Effector memory CD8-positive, alpha-beta T cell (primary cell): Measurements from ENCODE around the gene KIF11.
"Not testable (repeated sequence)": the region's sequence is repeated elsewhere in the genome, so short reads cannot be mapped to it uniquely, and the experiment has no call there.

ENCODE experiments used
- ATAC-seq: fragments of 150-1000 bp; cut with Tn5 transposase; replicated peaks from 2 replicates; pipeline ENCODE4 v1.10.0; 2021; ENCODE audit warnings: mild to moderate bottlenecking, moderate library complexity
- DNase-seq, 3 experiments: peaks; one replicate each; pipeline ENCODE4 v3.0.0; 2021
- H3K27ac Mint-ChIP-seq, 2 donors: one replicate each; pipeline ENCODE4 v1.8.0; 2022; ENCODE audit warnings: mild to moderate bottlenecking in 2 of 2, mixed read lengths in 2 of 2, moderate library complexity in 2 of 2
- H3K27me3 Mint-ChIP-seq, 2 donors: one replicate each; pipeline ENCODE4 v1.8.0; 2022; ENCODE audit warnings: mixed read lengths in 2 of 2
- H3K36me3 Mint-ChIP-seq: one replicate; pipeline ENCODE4 v1.8.0; 2022; ENCODE audit warnings: mild to moderate bottlenecking, moderate library complexity, mixed read lengths; ENCODE audit not compliant: insufficient read depth
- H3K4me1 Mint-ChIP-seq, 2 donors: one replicate each; pipeline ENCODE4 v1.8.0; 2022; ENCODE audit warnings: low read depth in 2 of 2, mixed read lengths in 2 of 2
- H3K4me3 Mint-ChIP-seq, 2 donors: one replicate each; pipeline ENCODE4 v1.8.0; 2022; ENCODE audit warnings: mild to moderate bottlenecking in 2 of 2, mixed read lengths in 2 of 2, moderate library complexity in 2 of 2
- H3K9me3 Mint-ChIP-seq, 2 donors: one replicate each; pipeline ENCODE4 v1.8.0; 2022; ENCODE audit warnings: mixed read lengths in 2 of 2

Gene KIF11

DNA sequence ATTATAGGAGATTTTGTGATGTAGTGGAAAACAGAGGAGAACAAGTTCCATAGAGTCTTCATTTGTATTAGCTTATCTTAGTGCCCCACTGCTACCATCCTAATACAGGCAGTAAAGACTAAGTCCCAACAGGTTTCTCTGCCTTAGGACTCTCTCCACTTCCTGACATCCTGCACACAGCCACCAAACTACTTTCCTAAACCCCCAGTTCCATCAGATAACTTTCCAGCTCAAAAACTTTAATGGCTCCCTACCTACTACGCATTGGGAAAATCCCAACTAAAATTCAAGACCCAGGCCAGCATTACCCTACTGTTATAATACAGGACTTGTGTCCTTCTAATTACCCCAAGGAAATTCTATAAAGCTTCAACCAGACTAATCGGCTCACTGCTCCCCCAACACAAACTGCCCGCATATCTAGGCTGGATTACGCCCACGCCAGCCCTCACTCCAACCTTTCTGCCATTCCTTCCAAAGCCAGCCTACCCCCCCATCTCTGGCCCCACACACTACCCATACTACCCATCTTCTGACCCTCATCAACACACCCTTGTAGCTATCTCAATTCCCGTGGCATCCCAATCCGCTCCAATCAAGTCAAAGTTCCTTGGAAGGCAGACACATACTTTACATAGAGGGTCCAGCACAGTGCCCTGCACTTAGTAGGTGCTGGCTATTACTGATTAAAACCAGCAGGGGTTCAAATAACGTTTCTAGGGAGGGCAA is 20.4 kb upstream of the KIF11 start:
- Mint-ChIP-seq H3K36me3 (peaks cover 24% of the 10 kb centered on the region), H3K27ac (peak overlapping the region; percentile 69 to 72), H3K4me1 (peaks cover 30 to 43% of the 10 kb centered on the region in 2 donors), H3K4me3 (peak overlapping the region; percentile 87 to 90), H3K9me3 (no peaks in the 10 kb centered on the region), H3K27me3 (no peaks in the 10 kb centered on the region)
- ATAC-seq (no peak), DNase-seq (no peak)

DNA sequence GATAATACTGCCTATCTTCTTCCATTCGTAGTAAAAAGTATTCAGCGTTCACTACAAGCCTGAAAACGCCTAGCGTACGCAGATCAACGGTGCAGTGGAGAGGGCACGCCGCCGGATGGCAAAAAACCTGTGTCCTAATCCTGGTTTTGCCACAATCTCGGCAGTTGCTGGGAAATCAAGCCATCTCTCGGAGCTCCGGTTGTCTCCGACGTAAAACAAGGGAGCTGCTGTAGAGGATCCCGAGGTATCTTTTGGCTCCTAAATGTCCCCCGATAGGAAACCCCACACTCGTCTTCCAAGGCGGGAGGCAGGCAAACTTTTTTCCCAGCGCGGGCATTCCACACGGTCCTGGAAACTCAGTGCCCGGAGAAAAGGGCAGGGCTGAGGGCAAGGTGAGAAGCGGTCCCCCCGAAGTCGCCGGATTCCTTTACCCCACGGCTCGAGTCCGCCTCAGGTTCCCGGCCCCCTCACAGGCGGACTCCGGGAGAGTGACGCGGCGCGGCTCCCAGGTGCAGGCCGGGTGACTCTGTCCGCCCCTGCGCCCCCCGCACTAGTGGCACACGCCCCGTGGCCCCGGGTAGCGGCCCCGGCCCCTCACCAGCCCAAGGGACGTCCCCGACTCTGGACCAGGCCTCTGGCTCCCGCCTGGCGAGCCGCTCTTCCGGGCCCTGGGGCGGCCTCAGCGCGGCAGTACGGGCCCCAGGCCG is 19.7 kb upstream of the KIF11 start:
- H3K9me3 Mint-ChIP-seq, result no peaks in the 10 kb centered on the region
- peak overlapping the region; percentile 87 to 90 for H3K4me3 Mint-ChIP-seq
- peak overlapping the region; percentile 69 to 72 for H3K27ac Mint-ChIP-seq
- H3K36me3 Mint-ChIP-seq, result peaks cover 21% of the 10 kb centered on the region
- peak; percentile 7 for ATAC-seq
- peak; percentile 5 to 15 (median 11) for DNase-seq
- H3K27me3 Mint-ChIP-seq, result no peaks in the 10 kb centered on the region
- peaks cover 30 to 40% of the 10 kb centered on the region in 2 donors for H3K4me1 Mint-ChIP-seq

DNA sequence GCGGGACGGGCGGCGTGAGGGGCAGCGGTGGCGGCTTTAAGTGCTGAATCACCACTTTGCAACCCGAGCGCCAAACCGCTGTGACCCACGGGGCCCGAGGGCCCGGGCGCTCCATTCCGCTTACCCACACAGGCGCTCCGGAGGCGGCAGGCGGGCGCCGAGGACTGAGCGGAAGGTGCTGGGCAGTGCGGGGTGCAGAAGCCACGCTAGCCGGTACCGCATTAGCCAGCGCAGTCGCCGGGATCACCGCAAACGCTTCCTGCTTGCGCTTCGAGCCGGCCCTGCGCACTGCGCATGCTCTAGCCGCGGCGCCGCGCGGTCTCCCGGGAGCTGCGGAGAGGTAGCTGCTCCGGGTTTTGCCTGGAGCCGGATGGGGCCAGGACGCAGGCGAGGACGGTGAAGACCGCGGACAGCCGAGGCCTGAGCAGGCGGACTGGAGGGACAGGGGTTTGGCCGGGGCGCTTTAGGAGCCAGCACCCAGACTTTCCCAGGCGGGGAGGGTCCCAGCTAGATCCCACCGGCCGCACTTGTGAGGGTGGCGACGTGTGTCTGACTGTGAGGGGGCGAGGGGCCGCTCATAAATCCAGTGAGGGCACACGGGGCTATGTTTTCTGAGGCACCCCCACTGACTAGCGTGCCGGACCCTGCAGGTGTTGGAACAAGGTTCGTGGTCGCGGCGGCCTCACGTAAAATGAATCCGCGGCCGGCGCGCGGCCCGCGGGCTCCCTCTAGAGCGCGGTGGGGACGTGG is 19.0 kb upstream of the KIF11 start, which contains the start of gene IDE:
IDE (minus strand) TSS at position 296 of the 750 bp plus-strand sequence; CDS start at position 222, 74 bp downstream.
- Mint-ChIP-seq H3K27me3 (no peaks in the 10 kb centered on the region), H3K9me3 (no peaks in the 10 kb centered on the region), H3K27ac (peak within 1 kb of the TSS; percentile 69 to 72), H3K36me3 (peaks cover 21% of the 10 kb centered on the region), H3K4me3 (peak within 1 kb of the TSS; percentile 87 to 90), H3K4me1 (peaks cover 30 to 37% of the 10 kb centered on the region in 2 donors)
- ATAC-seq (peak; percentile 77), DNase-seq (peak; percentile 70 to 78 (median 76))

- no peaks in the 10 kb centered on the region for H3K27me3 Mint-ChIP-seq
- H3K4me1 Mint-ChIP-seq, result peaks cover 27 to 32% of the 10 kb centered on the region in 2 donors
- H3K36me3 Mint-ChIP-seq, result peaks cover 21% of the 10 kb centered on the region
- H3K27ac Mint-ChIP-seq, result peak overlapping the region; percentile 69 to 72
- peak overlapping the region; percentile 87 to 90 for H3K4me3 Mint-ChIP-seq
- DNase-seq (no peak), ATAC-seq (peak; percentile 52)
- no peaks in the 10 kb centered on the region for H3K9me3 Mint-ChIP-seq
Measured at GRCh38 chr10:92574548-92575261, 18.2 kb upstream of the KIF11 start.

- H3K4me1 Mint-ChIP-seq, result peaks cover 23 to 28% of the 10 kb centered on the region in 2 donors
- H3K4me3 Mint-ChIP-seq, result no peak overlapping the region
- no peak overlapping the region for H3K27ac Mint-ChIP-seq
- no peak for ATAC-seq
- peaks cover 21% of the 10 kb centered on the region for H3K36me3 Mint-ChIP-seq
- no peaks in the 10 kb centered on the region for H3K9me3 Mint-ChIP-seq
- no peaks in the 10 kb centered on the region for H3K27me3 Mint-ChIP-seq
- no peak for DNase-seq
Measured at GRCh38 chr10:92575961-92576360, 17.0 kb upstream of the KIF11 start.

GRCh38 chr10:92582347-92582746 is 10.6 kb upstream of the KIF11 start:
- H3K27ac Mint-ChIP-seq, H3K4me3 Mint-ChIP-seq, H3K27me3 Mint-ChIP-seq, DNase-seq, H3K4me1 Mint-ChIP-seq, ATAC-seq, H3K36me3 Mint-ChIP-seq, H3K9me3 Mint-ChIP-seq: not testable (repeated sequence)

- peak overlapping the region; percentile 100 for H3K4me3 Mint-ChIP-seq
- peaks cover 0 to 6% of the 10 kb centered on the region in 2 donors for H3K27me3 Mint-ChIP-seq
- DNase-seq (no peak), ATAC-seq (peak; percentile 0)
- H3K4me1 Mint-ChIP-seq, result peaks cover 18 to 23% of the 10 kb centered on the region in 2 donors
- peaks cover 20% of the 10 kb centered on the region for H3K36me3 Mint-ChIP-seq
- peak overlapping the region; percentile 99 to 100 for H3K27ac Mint-ChIP-seq
- H3K9me3 Mint-ChIP-seq, result no peaks in the 10 kb centered on the region
Measured at GRCh38 chr10:92590623-92591549, 2.0 kb upstream of the KIF11 start.

- Mint-ChIP-seq H3K4me1 (peaks cover 18 to 27% of the 10 kb centered on the region in 2 donors), H3K27ac (peak overlapping the region; percentile 99 to 100), H3K9me3 (no peaks in the 10 kb centered on the region), H3K4me3 (peak overlapping the region; percentile 100), H3K27me3 (no peaks in the 10 kb centered on the region), H3K36me3 (peaks cover 20% of the 10 kb centered on the region)
- peak; percentile 85 for ATAC-seq
- peak; percentile 86 to 87 (median 87) for DNase-seq
Measured at GRCh38 chr10:92591550-92592022, 1.3 kb upstream of the KIF11 start.

DNA sequence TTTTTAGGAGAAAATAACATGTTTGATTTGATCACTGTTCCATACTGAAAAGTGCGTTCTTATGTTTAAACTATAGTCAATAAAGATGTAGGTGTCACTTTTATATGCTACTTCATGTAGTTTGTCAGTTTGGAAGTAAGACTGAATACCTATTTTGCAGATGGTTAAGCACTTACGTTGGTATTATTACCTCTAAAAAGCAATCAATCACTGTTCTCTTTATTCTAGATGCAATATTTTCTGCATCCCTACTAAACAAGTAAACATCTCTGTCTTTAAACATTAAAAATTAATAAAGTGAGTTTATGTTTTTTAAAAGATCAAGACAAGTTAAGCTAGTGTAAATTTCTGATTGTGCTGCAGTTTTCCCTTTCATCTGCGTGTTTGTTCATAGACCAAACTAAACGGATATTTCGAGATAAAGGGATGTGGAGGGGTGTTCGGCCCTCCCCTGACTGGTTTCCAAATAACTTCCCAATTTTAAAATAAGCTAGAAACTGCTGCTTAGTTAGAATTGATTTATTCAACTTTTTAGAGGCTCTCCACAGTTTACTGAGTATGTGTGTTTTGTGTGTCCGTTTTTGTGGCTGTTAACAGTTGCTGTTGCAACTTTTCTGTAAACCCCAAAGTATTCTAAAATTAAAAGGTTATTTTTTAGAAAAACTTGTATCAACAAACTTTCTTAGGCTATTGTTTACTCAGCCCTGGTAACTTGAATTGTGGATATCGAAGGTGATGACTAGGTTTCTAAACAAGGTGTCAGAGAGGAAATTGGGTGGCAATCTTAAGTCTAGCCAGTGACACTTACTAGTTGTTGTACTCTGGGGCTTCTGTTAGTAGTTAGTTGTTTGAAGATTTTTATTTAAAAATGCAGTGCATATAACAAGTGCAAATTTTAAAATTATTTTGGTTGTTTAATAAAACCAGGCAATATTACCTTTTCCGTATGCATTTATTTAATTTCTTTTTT is 974 bp downstream of the KIF11 start:
- H3K4me1 Mint-ChIP-seq, result peaks cover 20 to 30% of the 10 kb centered on the region in 2 donors
- ATAC-seq (no peak), DNase-seq (no peak)
- no peaks in the 10 kb centered on the region for H3K27me3 Mint-ChIP-seq
- H3K36me3 Mint-ChIP-seq, result peaks cover 23% of the 10 kb centered on the region
- no peaks in the 10 kb centered on the region for H3K9me3 Mint-ChIP-seq
- H3K27ac Mint-ChIP-seq, result peak overlapping the region; percentile 99 to 100
- peak overlapping the region; percentile 100 for H3K4me3 Mint-ChIP-seq

- Mint-ChIP-seq H3K36me3 (peaks cover 23% of the 10 kb centered on the region), H3K27me3 (no peaks in the 10 kb centered on the region), H3K4me1 (peaks cover 19 to 30% of the 10 kb centered on the region in 2 donors), H3K4me3 (peak overlapping the region in 1 of 2 donors; percentile 41), H3K9me3 (no peaks in the 10 kb centered on the region), H3K27ac (peak overlapping the region; percentile 33 to 100)
- no peak for ATAC-seq
- DNase-seq, result no peak
Measured at GRCh38 chr10:92595505-92595904, 2.6 kb downstream of the KIF11 start.

GRCh38 chr10:92598321-92598720 is 5.4 kb downstream of the KIF11 start:
- peaks cover 7% of the 10 kb centered on the region for H3K36me3 Mint-ChIP-seq
- no peak overlapping the region for H3K4me3 Mint-ChIP-seq
- ATAC-seq (no peak), DNase-seq (no peak)
- no peaks in the 10 kb centered on the region for H3K27me3 Mint-ChIP-seq
- H3K9me3 Mint-ChIP-seq, result no peaks in the 10 kb centered on the region
- peaks cover 16 to 24% of the 10 kb centered on the region in 2 donors for H3K4me1 Mint-ChIP-seq
- no peak overlapping the region for H3K27ac Mint-ChIP-seq
